ENCODE data around the gene LRRC37B.
"Not testable (repeated sequence)": the region's sequence is repeated elsewhere in the genome, so short reads cannot be mapped to it uniquely, and the experiment has no call there.

GRCh38 chr17:32055425-32055824, 48.2 kb downstream of the LRRC37B start:
- TF ChIP-seq CTCF (IDR thresholded peaks at IDR 0.05; ENCODE audit: low read length); EZH2 (optimal IDR thresholded peaks at IDR 0.05; ENCODE audit: low read depth, low read length); EZH2phosphoT487 (IDR thresholded peaks at IDR 0.05; ENCODE audit: low read length): not testable (repeated sequence)
